Adrenal gland (tissue), 12 donors: ENCODE results near the gene SASH1. TPM values are rescaled to one million over a fixed set of nuclear protein-coding genes. Genes with fewer than 3 reads are reported as not detected.
A peak's percentile ranks its signal among the peaks of the same experiment; 100 is the strongest.

Experiments used
- DNase-seq, 7 donors: peaks; one replicate each; pipeline ENCODE4 v3.0.0-alpha.2; 2019 to 2020
- H3K27ac ChIP-seq, 5 donors: fragments of 200-600 bp; sonication (generic) in 4 of 5; 1 replicate in 3 of 5; 2 replicates in 2 of 5; pipeline versions ENCODE4 v1.5.1 to v1.8.0; 2016 to 2020; ENCODE audit warnings: mild to moderate bottlenecking in 1 of 5
- H3K27me3 ChIP-seq: fragments of 200-600 bp; 2 replicates; pipeline ENCODE4 v1.8.0; 2021
- H3K36me3 ChIP-seq, 2 donors: fragments of 200-600 bp; replicated peaks in 1 of 2; 1 replicate in 1 of 2; 2 replicates in 1 of 2; pipeline versions ENCODE4 v1.5.1 to v1.8.0; 2018 to 2022
- H3K4me1 ChIP-seq, 2 donors: fragments of 200-600 bp; replicated peaks in 1 of 2; 1 replicate in 1 of 2; 2 replicates in 1 of 2; pipeline versions ENCODE4 v1.5.1 to v1.8.0; 2018 to 2021
- H3K4me3 ChIP-seq, 4 donors: fragments of 200-600 bp; sonication (generic) in 3 of 4; one replicate each; pipeline ENCODE4 v1.5.1; 2016 to 2018
- H3K9me3 ChIP-seq, 3 donors: fragments of 200-600 bp; sonication (generic) in 1 of 3; replicated peaks in 1 of 3; 1 replicate in 2 of 3; 2 replicates in 1 of 3; pipeline versions ENCODE4 v1.5.1 to v1.8.0; 2016 to 2021
- POLR2A ChIP-seq, 2 donors: fragments of 450-650 bp; IDR thresholded peaks; one replicate each; pipeline ENCODE4 v1.6.1; 2017; ENCODE audit warnings: antibody characterized with exemption in 2 of 2, mild to moderate bottlenecking in 2 of 2, moderate library complexity in 1 of 2
- WGBS, 4 donors: extraction: QIAGEN DNeasy Blood & Tissue Kit in 2 of 4; methylation state at CpG; one replicate each; pipeline versions ENCODE4 v1.1.5 to v1.1.7; 2013 to 2017; 5-methylcytosine and 5-hydroxymethylcytosine counted together
- intact Hi-C, 2 donors: fragments of 100-400 bp; cut with DNase I; formaldehyde crosslinking; loops; one replicate each; pipeline versions ENCODE4 v1.14.1 to v1.15.0; 2022 to 2023
- polyA plus RNA-seq, 3 donors: library from polyadenylated mRNA; stranded (reverse); fragments of 200-250 nt in 2 of 3; fragments of 350-450 nt in 1 of 3; fragmentation: Illumina TruSeq in 1 of 3; extraction: RNeasy Lipid Tissue Mini Kit (QIAGEN cat#74804) in 1 of 3; gene quantifications; one replicate each; pipeline ENCODE4 v1.2.3, GENCODE V29; 2013 to 2014
- total RNA-seq, 9 donors: library from RNA; depleted of rRNA in 4 of 9; stranded (reverse); fragments of >200 nt in 4 of 9; fragments of 120-200 nt in 1 of 9; fragmentation: NEBNext Ultra II Directional in 1 of 9; extraction: Animal tissue kit (Norgen Biotek cat#: 25700) in 1 of 9; gene quantifications; one replicate each; pipeline versions ENCODE4 v1.1.0 to v1.2.4, GENCODE V29; 2013 to 2023
- TF ChIP-seq, protein P1 (sequence below), 6 experiments: fragments of 450-650 bp in 4 of 6; fragments of 200-600 bp in 2 of 6; sonication (generic) in 1 of 6; IDR thresholded peaks; 1 replicate in 5 of 6; 2 replicates in 1 of 6; pipeline versions ENCODE4 v1.5.1 to v1.8.0; 2016 to 2021; ENCODE audit warnings: antibody characterized with exemption in 6 of 6, mild to moderate bottlenecking in 2 of 6, moderate library complexity in 1 of 6
- donor health status: healthy with polysubstance abuse.
- donor health status: Bipolar disorder and iron deficiency.
- donor health status: DM: yes; HTN: yes; CAD: no.
- donor health status: DM: no; HTN: no; CAD: no.
- donor health status: DM: no; HTN: no; CAD: no.
- donor health status: DM: yes; HTN: yes; CAD: no.

Gene SASH1
- total and polyA plus RNA-seq, 12 donors: 5.5 to 30.7 (median 16.7) TPM

DNA sequence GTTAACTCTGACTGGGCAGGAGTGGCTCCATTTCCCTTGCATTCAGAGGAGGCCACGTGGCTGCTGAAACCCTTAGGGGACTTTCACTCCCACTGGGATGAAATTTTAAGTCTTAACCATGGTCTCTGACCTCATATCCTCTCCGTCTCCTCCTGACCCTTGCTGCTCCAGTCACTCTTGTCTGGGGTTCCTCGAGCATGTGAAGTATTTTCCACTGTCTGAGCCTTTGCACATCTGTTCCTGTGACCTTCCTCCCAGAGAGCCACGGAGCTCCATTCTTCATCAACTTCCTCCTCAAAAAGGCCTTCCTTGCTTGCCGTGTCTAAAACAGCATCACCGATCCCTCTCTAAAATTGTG, 251.2 kb downstream of the SASH1 start:
- Histone ChIP-seq H3K27ac (peak overlapping the region in 1 of 5 donors; percentile 46), H3K9me3 (no peaks in the 10 kb centered on the region), H3K36me3 (no peaks in the 10 kb centered on the region), H3K4me1 (no peaks in the 10 kb centered on the region), H3K27me3 (no peaks in the 10 kb centered on the region), H3K4me3 (no peak overlapping the region)
- no peak for TF ChIP-seq POLR2A (IDR thresholded peaks at IDR 0.05)
- TF ChIP-seq, protein P1, sequence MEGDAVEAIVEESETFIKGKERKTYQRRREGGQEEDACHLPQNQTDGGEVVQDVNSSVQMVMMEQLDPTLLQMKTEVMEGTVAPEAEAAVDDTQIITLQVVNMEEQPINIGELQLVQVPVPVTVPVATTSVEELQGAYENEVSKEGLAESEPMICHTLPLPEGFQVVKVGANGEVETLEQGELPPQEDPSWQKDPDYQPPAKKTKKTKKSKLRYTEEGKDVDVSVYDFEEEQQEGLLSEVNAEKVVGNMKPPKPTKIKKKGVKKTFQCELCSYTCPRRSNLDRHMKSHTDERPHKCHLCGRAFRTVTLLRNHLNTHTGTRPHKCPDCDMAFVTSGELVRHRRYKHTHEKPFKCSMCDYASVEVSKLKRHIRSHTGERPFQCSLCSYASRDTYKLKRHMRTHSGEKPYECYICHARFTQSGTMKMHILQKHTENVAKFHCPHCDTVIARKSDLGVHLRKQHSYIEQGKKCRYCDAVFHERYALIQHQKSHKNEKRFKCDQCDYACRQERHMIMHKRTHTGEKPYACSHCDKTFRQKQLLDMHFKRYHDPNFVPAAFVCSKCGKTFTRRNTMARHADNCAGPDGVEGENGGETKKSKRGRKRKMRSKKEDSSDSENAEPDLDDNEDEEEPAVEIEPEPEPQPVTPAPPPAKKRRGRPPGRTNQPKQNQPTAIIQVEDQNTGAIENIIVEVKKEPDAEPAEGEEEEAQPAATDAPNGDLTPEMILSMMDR (IDR thresholded peaks at IDR 0.05): no peak
- WGBS, 4 donors: 55 to 71% (median 57%) methylated on average over 6 of the region's 6 CpGs
- no peak for DNase-seq
- intact Hi-C loops: no loop called here

- intact Hi-C loops: no loop called here
- Histone ChIP-seq H3K9me3 (no peaks in the 10 kb centered on the region), H3K4me3 (no peak overlapping the region), H3K27me3 (no peaks in the 10 kb centered on the region), H3K36me3 (no peaks in the 10 kb centered on the region), H3K27ac (no peak overlapping the region), H3K4me1 (no peaks in the 10 kb centered on the region)
- TF ChIP-seq, protein P1 (IDR thresholded peaks at IDR 0.05): no peak
- no peak for TF ChIP-seq POLR2A (IDR thresholded peaks at IDR 0.05)
- 88 to 92% (median 89%) methylated on average over 6 of the region's 6 CpGs for WGBS, 4 donors
- DNase-seq: no peak
These were observed 252.9 kb downstream of the SASH1 start for GRCh38 chr6:148595550-148595949.

GRCh38 chr6:148596891-148597455, 254.3 kb downstream of the SASH1 start:
- no peak for TF ChIP-seq POLR2A (IDR thresholded peaks at IDR 0.05)
- TF ChIP-seq, protein P1 (IDR thresholded peaks at IDR 0.05): no peak
- no peak overlapping the region for H3K27ac ChIP-seq
- H3K27me3 ChIP-seq: no peaks in the 10 kb centered on the region
- H3K4me3 ChIP-seq: no peak overlapping the region
- WGBS, 4 donors: 71 to 85% (median 73%) methylated on average over 3 of the region's 3 CpGs
- intact Hi-C loops: no loop called here
- H3K4me1 ChIP-seq: no peaks in the 10 kb centered on the region
- no peaks in the 10 kb centered on the region for H3K9me3 ChIP-seq
- no peaks in the 10 kb centered on the region for H3K36me3 ChIP-seq
- DNase-seq: no peak

GRCh38 chr6:148598724-148599123, 256.1 kb downstream of the SASH1 start:
- TF ChIP-seq, protein P1 (IDR thresholded peaks at IDR 0.05): no peak
- TF ChIP-seq POLR2A (IDR thresholded peaks at IDR 0.05): no peak
- H3K9me3 ChIP-seq: no peaks in the 10 kb centered on the region
- no peaks in the 10 kb centered on the region for H3K27me3 ChIP-seq
- 33 to 52% (median 46%) methylated on average over 3 of the region's 3 CpGs for WGBS, 4 donors
- DNase-seq: no peak
- no peaks in the 10 kb centered on the region for H3K4me1 ChIP-seq
- intact Hi-C loops: no loop called here
- H3K4me3 ChIP-seq: no peak overlapping the region
- no peaks in the 10 kb centered on the region for H3K36me3 ChIP-seq
- H3K27ac ChIP-seq: no peak overlapping the region
